ENCODE results near the gene B3GAT1.

Gene B3GAT1

GRCh38 chr11:134401825-134402809, 9.9 kb downstream of the B3GAT1 start:
- no peak overlapping the region for H3K27ac ChIP-seq
- TF ChIP-seq CTCF (IDR thresholded peaks at IDR 0.05) = no peak

GRCh38 chr11:134399996-134400395, 12.0 kb downstream of the B3GAT1 start:
- no peak overlapping the region for H3K27ac ChIP-seq
- TF ChIP-seq ZFX (IDR thresholded peaks at IDR 0.05; ENCODE audit: borderline replicate concordance) = no peak
- no peak for TF ChIP-seq CTCF (IDR thresholded peaks at IDR 0.05)

GRCh38 chr11:134399293-134399654, 12.8 kb downstream of the B3GAT1 start:
- H3K27ac ChIP-seq = no peak overlapping the region
- TF ChIP-seq CTCF (IDR thresholded peaks at IDR 0.05) (no peak), ZFX (IDR thresholded peaks at IDR 0.05; ENCODE audit: borderline replicate concordance) (no peak)

- TF ChIP-seq ZFX (IDR thresholded peaks at IDR 0.05; ENCODE audit: borderline replicate concordance) (no peak), CTCF (IDR thresholded peaks at IDR 0.05) (no peak)
Observed at GRCh38 chr11:134398644-134399292, 13.3 kb downstream of the B3GAT1 start.

GRCh38 chr11:134398079-134398444, 14.0 kb downstream of the B3GAT1 start:
- TF ChIP-seq CTCF (IDR thresholded peaks at IDR 0.05) (no peak), ZFX (IDR thresholded peaks at IDR 0.05; ENCODE audit: borderline replicate concordance) (no peak)
- H3K27ac ChIP-seq = no peak overlapping the region

More at GRCh38 chr11:134398644-134399292, 13.3 kb downstream of the B3GAT1 start:
- no peak overlapping the region for H3K27ac ChIP-seq

- TF ChIP-seq ZFX (IDR thresholded peaks at IDR 0.05; ENCODE audit: borderline replicate concordance) (no peak), CTCF (IDR thresholded peaks at IDR 0.05) (no peak)
- no peak overlapping the region for H3K27ac ChIP-seq
Observed at GRCh38 chr11:134397304-134398078, 14.6 kb downstream of the B3GAT1 start.
